Mucosa of stomach (tissue), 1 donor: ENCODE results near the gene ARHGDIG.

Experiments used
- H3K27me3 ChIP-seq: one replicate; pipeline ENCODE4 v1.7.0; 2013; ENCODE audit warnings: mild to moderate bottlenecking, low read length; ENCODE audit not compliant: control insufficient read depth, insufficient read depth
- H3K36me3 ChIP-seq: one replicate; pipeline ENCODE4 v1.7.0; 2013; ENCODE audit warnings: low read length; ENCODE audit not compliant: control insufficient read depth, insufficient read depth
- H3K4me1 ChIP-seq: one replicate; pipeline ENCODE4 v1.7.0; 2013; ENCODE audit warnings: mild to moderate bottlenecking, low read length; ENCODE audit not compliant: control insufficient read depth, insufficient read depth
- H3K4me3 ChIP-seq: one replicate; pipeline ENCODE4 v1.7.0; 2013; ENCODE audit warnings: low read length
- H3K9ac ChIP-seq: one replicate; pipeline ENCODE4 v1.7.0; 2013; ENCODE audit warnings: mild to moderate bottlenecking, low read length, moderate library complexity
- H3K9me3 ChIP-seq: one replicate; pipeline ENCODE4 v1.7.0; 2013; ENCODE audit warnings: mild to moderate bottlenecking, low read length, moderate library complexity; ENCODE audit not compliant: control insufficient read depth
- donor health status: Pancreatic carcinoma.

The ARHGDIG gene

DNA sequence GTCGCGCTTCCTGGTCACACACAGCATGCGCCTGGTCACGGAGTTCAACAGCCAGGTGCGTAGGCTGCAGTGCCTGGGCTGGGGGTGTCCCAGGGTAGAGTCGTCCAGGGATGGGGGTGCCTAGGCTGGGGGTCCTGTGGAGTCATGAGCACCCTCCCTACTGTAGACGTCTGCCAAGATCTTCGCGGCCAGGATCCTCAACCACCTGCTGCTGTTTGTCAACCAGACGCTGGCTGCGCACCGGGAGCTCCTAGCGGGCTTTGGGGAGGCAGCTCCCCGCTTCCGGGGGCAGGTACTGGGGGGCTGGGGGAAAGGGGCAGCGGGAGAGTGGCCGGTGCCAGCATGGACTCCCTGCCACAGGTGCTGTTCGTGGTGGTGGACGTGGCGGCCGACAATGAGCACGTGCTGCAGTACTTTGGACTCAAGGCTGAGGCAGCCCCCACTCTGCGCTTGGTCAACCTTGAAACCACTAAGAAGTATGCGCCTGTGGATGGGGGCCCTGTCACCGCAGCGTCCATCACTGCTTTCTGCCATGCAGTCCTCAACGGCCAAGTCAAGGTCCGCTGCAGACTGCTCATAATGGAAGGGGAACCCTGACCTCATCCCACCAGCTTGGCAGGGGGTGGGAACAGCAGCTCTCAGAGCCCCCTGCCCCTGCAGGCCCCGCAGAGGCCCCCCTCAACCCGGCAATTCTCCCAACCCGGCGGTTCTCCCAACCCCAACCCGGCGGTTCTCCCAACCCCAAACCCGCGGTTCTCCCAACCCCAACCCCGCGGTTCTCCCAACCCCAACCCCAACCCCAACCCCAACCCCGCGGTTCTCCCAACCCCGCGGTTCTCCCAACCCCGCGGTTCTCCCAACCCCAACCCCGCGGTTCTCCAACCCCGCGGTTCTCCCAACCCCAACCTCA, 5.0 kb downstream of the ARHGDIG start:
- Histone ChIP-seq H3K9me3 (no peaks in the 10 kb centered on the region), H3K4me3 (no peak overlapping the region), H3K36me3 (peaks cover 5% of the 10 kb centered on the region), H3K27me3 (peaks cover 14% of the 10 kb centered on the region), H3K4me1 (peaks cover 18% of the 10 kb centered on the region), H3K9ac (no peak overlapping the region)

DNA sequence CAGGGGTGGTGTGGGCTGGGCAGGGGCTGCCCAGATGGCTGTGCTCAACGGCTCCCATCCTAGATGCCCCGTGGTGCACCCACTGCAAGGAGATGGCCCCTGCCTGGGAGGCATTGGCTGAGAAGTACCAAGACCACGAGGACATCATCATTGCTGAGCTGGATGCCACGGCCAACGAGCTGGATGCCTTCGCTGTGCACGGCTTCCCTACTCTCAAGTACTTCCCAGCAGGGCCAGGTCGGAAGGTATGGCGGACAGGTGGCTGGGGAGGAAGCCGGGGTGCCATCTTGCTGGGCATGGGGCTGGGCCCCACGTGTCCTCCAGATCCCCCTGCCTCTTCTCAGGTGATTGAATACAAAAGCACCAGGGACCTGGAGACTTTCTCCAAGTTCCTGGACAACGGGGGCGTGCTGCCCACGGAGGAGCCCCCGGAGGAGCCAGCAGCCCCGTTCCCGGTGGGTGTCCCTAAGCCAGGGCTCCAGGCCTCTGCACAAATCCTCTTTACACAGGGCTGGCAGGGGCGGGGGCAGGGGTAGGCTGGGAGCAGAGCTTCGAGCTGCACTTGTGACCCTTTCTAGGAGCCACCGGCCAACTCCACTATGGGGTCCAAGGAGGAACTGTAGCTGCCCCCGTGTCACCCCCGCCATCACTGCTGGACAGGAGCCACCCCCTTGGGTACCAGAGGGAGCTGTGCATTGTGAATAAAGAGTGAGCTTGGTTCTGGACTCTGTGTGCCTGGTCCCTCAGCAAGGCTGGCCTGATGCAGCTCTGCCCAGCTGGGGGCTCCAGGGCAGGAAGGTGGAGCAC, 6.3 kb downstream of the ARHGDIG start:
- H3K9me3 ChIP-seq: no peaks in the 10 kb centered on the region
- no peak overlapping the region for H3K4me3 ChIP-seq
- H3K27me3 ChIP-seq: peaks cover 3% of the 10 kb centered on the region
- peaks cover 7% of the 10 kb centered on the region for H3K36me3 ChIP-seq
- peaks cover 12% of the 10 kb centered on the region for H3K4me1 ChIP-seq
- no peak overlapping the region for H3K9ac ChIP-seq

DNA sequence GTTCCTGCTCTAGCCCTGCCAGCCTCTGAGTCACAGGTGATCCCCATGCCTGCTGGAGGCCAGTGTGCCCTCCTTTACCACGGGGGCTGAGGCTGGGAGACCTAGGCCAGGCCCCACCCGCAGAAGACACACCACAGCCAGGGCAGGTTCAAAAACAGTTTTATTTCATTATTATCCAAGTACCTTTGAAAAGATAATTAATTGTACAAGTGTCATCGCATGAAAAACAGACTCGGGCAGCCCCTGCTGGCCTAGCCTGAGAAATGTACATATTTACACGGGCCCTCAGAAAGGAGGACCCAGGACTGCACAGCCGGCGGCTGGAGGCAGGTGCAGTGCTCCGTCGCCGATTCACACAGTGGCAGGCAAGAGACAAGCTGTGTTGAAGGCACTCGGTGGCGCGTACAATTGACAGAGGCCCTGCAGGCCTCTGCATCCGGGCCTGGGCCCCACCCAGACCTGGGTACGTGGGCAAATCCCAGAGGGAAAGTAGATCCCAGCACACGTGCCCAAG, 7.0 kb downstream of the ARHGDIG start:
- Histone ChIP-seq H3K27me3 (no peaks in the 10 kb centered on the region), H3K9me3 (no peaks in the 10 kb centered on the region), H3K36me3 (peaks cover 7% of the 10 kb centered on the region), H3K4me3 (no peak overlapping the region), H3K4me1 (peaks cover 12% of the 10 kb centered on the region), H3K9ac (peak overlapping the region; percentile 15)

DNA sequence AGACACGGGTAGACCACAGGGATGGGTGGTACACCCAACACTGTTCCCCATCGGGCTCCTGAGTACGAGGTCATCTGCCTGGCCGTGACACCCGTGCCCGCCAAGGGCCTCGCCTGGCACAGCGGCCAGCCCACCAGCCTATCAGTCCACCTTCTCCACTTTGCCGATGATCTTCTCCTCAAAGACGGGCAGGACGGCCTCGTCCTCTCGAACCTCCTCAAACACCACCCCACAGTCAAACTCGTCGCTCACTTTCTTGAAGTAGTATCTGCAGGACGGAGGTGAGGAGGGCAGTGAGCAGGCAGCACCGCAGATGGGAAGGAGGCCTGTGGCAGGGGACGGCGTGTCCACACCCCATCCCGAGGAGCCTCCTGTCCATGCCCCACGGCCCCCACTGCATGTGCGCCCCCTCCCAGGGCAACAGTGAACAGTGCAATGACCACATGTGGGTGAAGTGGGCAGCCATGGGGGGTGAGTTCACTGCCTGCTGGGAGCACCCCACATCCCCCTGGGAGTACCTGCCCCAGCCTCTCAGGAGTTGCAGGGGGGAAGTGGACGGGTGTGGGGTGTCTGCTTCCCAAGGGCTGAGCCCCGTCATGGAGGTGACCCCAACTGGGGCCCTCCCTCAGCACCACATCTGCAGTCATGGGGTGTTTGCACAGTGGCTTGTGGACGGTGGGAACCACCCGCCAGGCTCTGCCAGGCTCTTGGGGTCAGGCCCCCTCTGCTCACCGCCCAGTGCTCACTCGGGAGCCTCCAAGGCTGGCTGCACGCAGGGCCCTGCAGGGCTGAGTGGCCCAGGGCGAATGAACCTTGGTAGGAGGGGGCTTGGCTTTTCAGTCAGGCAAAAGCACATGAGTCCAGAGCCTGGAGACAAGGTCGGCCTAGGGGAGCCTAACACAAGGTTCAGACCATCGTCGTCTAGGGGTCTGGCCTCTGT, 7.9 kb downstream of the ARHGDIG start:
- Histone ChIP-seq H3K4me3 (no peak overlapping the region), H3K4me1 (peaks cover 6% of the 10 kb centered on the region), H3K9me3 (no peaks in the 10 kb centered on the region), H3K36me3 (peaks cover 7% of the 10 kb centered on the region), H3K9ac (no peak overlapping the region), H3K27me3 (no peaks in the 10 kb centered on the region)

DNA sequence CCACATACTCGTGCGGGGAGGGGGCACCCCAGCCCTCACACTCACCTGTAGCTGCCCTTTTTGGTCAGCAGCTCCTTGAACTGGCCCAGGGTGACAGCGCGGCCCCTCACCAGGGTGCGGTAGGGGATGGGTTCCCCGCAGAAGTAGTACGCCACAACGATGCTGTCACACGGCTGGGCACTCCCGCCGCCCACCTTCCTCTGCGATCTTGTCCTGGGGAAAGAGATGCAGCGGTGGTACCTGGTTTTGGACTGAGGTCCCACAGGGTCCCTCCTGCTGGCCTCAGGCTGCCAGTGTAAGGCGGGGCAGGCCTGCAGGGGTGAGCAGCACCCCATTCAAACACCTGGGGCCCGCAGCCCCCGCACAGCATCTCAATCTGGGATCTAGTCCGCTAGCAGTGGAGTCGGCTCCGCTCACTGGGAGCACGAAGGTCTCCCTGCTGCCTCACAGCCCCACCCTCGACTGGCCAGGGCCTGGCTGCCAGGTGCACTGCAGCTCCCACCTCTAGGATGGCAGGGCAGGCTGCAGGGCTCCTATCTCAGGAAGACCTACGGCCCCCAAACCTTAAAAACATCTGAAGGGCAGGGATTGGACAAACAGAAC, 9.1 kb downstream of the ARHGDIG start:
- peaks cover 7% of the 10 kb centered on the region for H3K36me3 ChIP-seq

DNA sequence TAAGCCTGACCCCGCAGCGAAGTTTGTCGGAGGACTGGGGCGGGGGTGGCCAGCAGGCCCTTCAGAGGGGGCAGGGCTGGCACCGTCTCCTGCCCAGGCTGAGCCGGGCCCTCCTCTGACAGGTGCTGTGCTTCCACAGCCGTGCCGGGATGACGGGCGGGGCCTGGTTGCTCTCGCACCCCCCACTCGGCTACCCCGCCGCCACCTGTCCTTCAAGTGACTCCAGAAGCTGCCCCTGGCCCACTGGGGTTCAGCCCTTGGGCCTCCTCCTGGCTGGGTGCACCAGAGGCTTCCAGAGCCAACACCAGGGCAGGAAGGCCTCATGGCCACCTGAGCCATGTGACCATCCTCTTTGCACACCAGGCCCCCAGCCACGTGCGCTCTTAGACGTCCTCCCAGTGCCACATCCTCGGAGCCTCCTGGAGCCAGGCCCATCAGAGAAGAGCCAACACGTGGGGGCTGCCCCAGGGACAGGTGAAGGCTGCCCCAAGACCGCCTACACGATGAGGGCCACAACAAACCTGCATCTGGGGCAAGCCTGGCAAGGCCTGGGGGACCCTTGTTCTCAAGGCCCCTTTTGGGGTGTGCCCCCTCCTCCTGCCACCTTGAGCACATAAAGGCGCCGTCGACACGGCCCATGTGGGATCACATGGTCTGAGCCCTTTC, 9.8 kb downstream of the ARHGDIG start:
- H3K4me3 ChIP-seq: no peak overlapping the region
- H3K9ac ChIP-seq: no peak overlapping the region
- no peaks in the 10 kb centered on the region for H3K27me3 ChIP-seq
- no peaks in the 10 kb centered on the region for H3K9me3 ChIP-seq
- peaks cover 7% of the 10 kb centered on the region for H3K36me3 ChIP-seq
- peaks cover 5% of the 10 kb centered on the region for H3K4me1 ChIP-seq

More for the DNA sequence above, 9.1 kb downstream of the ARHGDIG start:
- Histone ChIP-seq H3K4me1 (peaks cover 5% of the 10 kb centered on the region), H3K27me3 (no peaks in the 10 kb centered on the region), H3K4me3 (no peak overlapping the region), H3K9me3 (no peaks in the 10 kb centered on the region), H3K9ac (no peak overlapping the region)

DNA sequence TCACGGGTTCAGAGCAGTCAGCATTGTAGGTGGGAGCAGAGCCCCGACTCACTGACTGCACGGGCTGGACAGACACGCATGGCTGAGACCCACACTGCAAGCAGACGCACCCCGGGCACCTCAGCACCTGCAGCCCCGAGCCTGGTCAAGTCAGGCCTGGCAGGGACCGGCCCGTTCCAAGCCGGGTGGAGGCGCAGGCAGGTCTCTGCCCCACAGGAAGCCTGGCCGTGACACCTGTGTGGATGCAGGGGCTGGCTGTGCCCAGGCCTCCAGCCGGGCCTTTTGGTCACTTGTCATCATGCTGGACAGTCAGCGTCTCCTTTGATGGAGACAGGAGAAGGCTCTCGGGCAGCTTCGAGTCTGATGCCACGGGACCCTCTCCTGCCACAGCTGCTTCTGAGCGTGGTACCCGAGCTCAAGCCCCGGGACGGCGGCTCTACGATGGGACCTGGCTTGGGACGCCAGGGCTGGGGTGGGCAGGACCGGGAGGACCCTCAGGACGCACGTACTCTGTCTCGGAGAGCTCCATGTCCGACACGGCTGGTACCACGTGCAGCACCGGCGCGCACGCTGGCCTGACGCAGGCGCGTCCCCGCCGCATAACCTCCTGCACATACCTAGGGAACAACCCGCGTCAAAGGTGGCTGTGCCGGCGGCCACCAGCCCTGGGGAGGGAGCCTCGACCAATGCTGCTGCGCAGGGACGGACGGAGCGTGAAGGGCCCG, 10.5 kb downstream of the ARHGDIG start:
- no peak overlapping the region for H3K4me3 ChIP-seq
- peaks cover 7% of the 10 kb centered on the region for H3K36me3 ChIP-seq
- H3K9me3 ChIP-seq: no peaks in the 10 kb centered on the region
- H3K27me3 ChIP-seq: no peaks in the 10 kb centered on the region
- H3K4me1 ChIP-seq: peaks cover 5% of the 10 kb centered on the region
- H3K9ac ChIP-seq: no peak overlapping the region

DNA sequence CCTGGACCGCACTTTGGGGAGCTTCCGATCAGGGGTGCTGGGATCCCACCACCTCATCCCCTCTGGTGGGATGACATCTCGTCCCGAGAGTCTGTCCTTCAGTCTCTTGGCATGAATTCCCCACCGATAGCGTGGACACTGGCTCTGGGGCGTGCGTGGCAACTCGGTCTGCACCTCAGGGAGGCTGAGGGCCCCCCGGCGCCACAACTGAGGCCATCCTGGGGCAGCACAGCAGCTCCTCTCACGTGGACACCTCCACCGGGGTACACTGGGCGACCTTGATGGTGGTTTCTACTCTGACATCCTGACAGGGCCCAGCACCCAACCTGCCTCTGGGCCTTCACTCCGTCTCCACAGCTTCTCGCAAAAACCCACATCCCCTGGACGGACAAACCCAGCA, 11.1 kb downstream of the ARHGDIG start:
- Histone ChIP-seq H3K4me1 (peaks cover 5% of the 10 kb centered on the region), H3K36me3 (peaks cover 7% of the 10 kb centered on the region), H3K9ac (no peak overlapping the region), H3K9me3 (no peaks in the 10 kb centered on the region), H3K27me3 (no peaks in the 10 kb centered on the region), H3K4me3 (no peak overlapping the region)

DNA sequence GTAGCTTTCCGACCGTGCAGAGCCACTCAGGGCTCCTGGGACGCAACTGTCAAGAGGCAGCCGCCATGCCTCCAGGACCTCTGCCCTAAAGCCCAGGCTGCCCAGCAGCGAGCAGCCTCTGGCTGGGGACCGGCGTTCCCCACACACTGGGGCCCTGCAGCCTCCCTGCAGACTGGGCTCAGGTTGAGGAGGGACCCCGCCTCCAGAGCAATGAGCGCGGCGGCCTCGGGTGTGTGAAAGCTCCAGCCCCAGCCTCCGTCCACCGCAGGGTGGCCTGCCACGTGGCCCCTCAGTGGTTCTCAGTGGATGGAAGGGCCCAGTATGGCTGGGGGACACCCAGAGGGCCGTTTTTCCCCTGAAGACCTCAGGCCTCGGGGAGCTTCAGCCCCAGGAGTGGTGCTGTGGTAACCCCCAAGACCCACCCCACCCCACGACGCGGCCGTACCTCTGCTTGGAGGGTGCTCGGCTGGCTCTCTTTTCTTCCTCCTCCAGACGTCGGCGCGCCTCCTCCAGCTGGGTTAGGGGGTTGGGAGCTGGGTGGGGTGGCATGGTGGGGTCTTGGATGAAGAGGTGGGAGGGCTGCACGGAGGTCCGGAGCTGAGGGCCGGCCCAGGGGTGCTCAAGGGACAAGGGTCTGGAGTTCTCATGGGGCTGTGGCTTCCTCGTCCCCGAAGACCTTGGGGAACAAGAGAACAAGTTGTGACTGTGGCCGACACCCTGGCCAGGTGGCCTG, 12.8 kb downstream of the ARHGDIG start:
- Histone ChIP-seq H3K9me3 (no peaks in the 10 kb centered on the region), H3K4me3 (no peak overlapping the region), H3K9ac (no peak overlapping the region), H3K4me1 (no peaks in the 10 kb centered on the region), H3K36me3 (peaks cover 7% of the 10 kb centered on the region), H3K27me3 (no peaks in the 10 kb centered on the region)

DNA sequence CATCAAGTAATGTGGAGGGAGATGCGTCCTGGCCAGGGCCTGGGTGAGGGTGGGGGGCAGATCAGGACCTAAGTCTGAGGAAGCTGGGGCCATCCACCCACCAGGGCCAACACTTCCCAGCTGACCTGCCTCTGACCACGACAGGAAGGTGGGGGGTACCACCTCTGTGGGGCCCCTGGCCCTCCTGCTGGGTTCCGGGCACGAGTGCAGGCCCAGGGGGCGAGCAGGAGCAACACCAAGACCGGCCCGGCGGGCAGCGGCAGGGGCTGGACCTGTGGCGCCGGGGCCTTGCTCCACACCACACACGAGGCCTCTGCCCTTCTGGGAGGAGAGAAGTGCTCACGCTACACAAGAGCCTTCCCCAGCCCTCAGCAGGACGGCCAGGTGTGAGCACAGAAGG, 15.9 kb downstream of the ARHGDIG start:
- Histone ChIP-seq H3K9ac (no peak overlapping the region), H3K4me1 (no peaks in the 10 kb centered on the region), H3K4me3 (no peak overlapping the region), H3K9me3 (no peaks in the 10 kb centered on the region), H3K36me3 (no peaks in the 10 kb centered on the region), H3K27me3 (no peaks in the 10 kb centered on the region)
